Measurements from ENCODE around the gene GPR37L1.

GRCh38 chr1:202110977-202111376, 11.7 kb upstream of the GPR37L1 start:
- TF ChIP-seq POLR2A (IDR thresholded peaks at IDR 0.05) (no peak), CTCF (IDR thresholded peaks at IDR 0.05 in 8 of 11, conservative IDR thresholded peaks at IDR 0.05 in 3 of 11) (no peak)
